ENCODE measurements around the gene THRAP3. TPM values are rescaled to one million over a fixed set of nuclear protein-coding genes. Genes with fewer than 3 reads are reported as not detected.

Gene THRAP3
- total RNA-seq, 1 donor from 2014 or later, result 142 TPM

DNA sequence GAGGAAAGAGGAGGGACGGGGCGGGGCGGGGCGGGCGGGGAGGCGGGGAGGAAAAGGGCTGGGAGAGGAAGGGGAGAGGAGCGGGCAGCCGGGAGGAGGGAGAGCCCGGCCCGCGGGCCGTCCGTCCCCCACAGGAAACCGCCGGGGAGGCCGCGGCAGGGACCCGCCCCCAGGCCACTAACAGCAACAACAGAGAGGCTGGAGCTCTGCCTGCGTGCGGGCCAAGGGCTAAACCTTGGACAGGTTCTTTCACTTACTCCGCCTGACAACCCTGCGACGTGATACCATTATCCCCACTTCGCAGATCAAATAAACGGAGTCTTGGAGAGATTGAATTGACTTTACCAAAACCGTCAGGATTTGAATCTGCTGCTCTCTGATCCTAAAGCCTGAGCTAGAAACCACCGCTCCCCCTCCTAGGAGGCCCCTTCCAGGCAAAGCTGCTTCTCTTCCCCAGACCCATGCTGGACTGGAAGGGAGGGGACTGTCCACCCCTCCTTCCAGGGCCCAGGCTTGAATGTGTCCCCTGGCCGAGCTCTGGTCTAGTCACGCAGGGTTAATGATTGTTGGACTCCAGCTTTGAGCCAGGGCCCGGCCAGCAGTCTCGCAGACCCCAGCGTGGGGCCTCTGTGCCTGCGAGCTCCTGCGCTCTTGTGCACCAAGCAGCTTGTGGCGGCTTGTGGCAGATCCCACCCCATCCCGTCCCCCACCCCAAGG, 99.6 kb downstream of the THRAP3 start, which contains the start of gene EVA1B:
EVA1B (minus strand) TSS at position 10 of the 717 bp plus-strand sequence. CDS start 608 bp downstream, outside the sequence.
- Mint-ChIP-seq H3K36me3 (ENCODE audit: insufficient read depth) (no peaks in the 10 kb centered on the region), H3K27ac (peak within 1 kb of the TSS; percentile 98), H3K27me3 (peaks cover 27% of the 10 kb centered on the region), H3K9me3 (ENCODE audit: low read depth) (no peaks in the 10 kb centered on the region), H3K4me1 (ENCODE audit: low read depth) (peaks cover 15% of the 10 kb centered on the region), H3K4me3 (ENCODE audit: low read depth) (peak within 1 kb of the TSS; percentile 82)
- TF ChIP-seq, protein P1, sequence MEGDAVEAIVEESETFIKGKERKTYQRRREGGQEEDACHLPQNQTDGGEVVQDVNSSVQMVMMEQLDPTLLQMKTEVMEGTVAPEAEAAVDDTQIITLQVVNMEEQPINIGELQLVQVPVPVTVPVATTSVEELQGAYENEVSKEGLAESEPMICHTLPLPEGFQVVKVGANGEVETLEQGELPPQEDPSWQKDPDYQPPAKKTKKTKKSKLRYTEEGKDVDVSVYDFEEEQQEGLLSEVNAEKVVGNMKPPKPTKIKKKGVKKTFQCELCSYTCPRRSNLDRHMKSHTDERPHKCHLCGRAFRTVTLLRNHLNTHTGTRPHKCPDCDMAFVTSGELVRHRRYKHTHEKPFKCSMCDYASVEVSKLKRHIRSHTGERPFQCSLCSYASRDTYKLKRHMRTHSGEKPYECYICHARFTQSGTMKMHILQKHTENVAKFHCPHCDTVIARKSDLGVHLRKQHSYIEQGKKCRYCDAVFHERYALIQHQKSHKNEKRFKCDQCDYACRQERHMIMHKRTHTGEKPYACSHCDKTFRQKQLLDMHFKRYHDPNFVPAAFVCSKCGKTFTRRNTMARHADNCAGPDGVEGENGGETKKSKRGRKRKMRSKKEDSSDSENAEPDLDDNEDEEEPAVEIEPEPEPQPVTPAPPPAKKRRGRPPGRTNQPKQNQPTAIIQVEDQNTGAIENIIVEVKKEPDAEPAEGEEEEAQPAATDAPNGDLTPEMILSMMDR (IDR thresholded peaks at IDR 0.05; ENCODE audit: unreplicated experiment), result no peak
- peak; percentile 76 for DNase-seq (ENCODE audit: low spot score, unreplicated experiment)

DNA sequence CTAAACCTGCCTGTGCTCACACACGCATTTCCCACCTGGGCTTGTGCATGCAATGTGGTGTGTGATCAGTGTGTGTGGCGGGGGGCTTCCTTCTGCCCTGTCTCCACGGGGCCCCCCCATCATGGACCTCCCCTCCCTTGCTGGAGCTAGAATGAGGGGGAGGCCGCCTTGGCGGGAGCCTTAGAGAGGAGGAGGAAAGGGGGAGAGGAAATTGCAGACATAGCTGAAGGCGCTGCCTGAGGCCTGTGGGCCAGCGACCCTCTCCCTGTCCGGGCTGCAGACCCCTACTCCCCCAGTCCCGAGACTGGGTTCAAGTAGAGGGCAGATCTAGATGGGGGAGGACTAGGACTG, 100.1 kb downstream of the THRAP3 start:
- peak overlapping the region; percentile 98 for H3K27ac Mint-ChIP-seq
- no peaks in the 10 kb centered on the region for H3K36me3 Mint-ChIP-seq (ENCODE audit: insufficient read depth)
- TF ChIP-seq, protein P1 (IDR thresholded peaks at IDR 0.05; ENCODE audit: unreplicated experiment), result no peak
- peak overlapping the region; percentile 82 for H3K4me3 Mint-ChIP-seq (ENCODE audit: low read depth)
- no peak for DNase-seq (ENCODE audit: low spot score, unreplicated experiment)
- peaks cover 26% of the 10 kb centered on the region for H3K27me3 Mint-ChIP-seq
- no peaks in the 10 kb centered on the region for H3K9me3 Mint-ChIP-seq (ENCODE audit: low read depth)
- peaks cover 18% of the 10 kb centered on the region for H3K4me1 Mint-ChIP-seq (ENCODE audit: low read depth)

DNA sequence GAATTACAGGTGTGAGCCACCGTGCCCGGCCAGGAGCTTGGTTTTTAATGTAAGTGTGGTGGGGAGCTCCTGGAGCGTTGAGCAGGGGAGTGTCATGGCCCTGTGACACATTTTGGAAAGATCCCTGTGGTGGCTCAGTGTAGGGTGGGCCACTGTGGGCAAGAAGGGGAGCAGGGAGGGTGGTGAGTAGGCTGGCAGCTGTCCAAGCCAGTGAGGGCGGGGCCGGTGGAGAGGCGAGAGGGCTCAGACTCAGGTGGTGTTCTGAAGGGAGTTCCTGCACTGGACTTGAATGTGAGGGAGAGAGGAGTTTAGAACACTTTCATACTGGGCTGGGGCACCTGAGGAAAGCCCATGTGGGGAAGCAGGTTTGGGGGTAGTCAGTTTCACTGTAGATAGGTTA, 102.3 kb downstream of the THRAP3 start:
- peaks cover 17% of the 10 kb centered on the region for H3K4me1 Mint-ChIP-seq (ENCODE audit: low read depth)
- no peak for DNase-seq (ENCODE audit: low spot score, unreplicated experiment)
- no peaks in the 10 kb centered on the region for H3K9me3 Mint-ChIP-seq (ENCODE audit: low read depth)
- no peak overlapping the region for H3K4me3 Mint-ChIP-seq (ENCODE audit: low read depth)
- TF ChIP-seq, protein P1 (IDR thresholded peaks at IDR 0.05; ENCODE audit: unreplicated experiment), result no peak
- no peaks in the 10 kb centered on the region for H3K36me3 Mint-ChIP-seq (ENCODE audit: insufficient read depth)
- H3K27ac Mint-ChIP-seq, result peak overlapping the region; percentile 15
- peaks cover 17% of the 10 kb centered on the region for H3K27me3 Mint-ChIP-seq

DNA sequence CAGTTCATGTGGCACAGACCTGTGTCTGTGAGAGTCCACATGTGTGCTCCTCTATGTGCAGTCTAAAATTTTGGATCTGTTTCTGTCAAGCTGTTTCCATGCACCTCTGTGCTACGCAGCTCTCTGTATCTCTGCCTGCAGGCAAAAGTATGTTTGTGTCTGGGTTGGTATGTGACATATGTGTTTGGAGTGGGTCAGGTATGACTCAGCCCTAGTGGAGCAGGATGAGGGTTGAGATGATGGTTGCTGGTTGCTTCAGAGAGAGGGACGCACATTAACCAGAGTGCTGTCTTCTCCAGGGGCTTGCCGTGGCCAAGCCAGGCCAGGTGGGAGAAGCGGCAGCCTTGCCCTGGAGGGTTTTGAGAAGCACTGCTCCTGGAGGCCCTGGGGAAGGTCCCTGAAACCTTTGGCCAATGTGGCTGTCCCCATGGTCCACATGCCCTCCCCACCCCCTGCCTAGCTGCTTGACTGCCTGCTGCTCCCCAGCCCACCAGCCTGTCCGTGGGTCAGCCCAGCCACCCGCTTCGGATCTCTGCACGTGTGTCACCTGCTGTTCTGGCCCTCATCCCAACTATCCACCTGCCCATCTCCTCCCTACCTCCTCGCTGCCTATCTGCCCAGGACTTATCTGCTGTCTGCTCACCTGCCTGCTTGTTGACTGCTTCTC, 103.3 kb downstream of the THRAP3 start:
- no peak overlapping the region for H3K27ac Mint-ChIP-seq
- DNase-seq (ENCODE audit: low spot score, unreplicated experiment), result no peak
- peaks cover 15% of the 10 kb centered on the region for H3K4me1 Mint-ChIP-seq (ENCODE audit: low read depth)
- H3K36me3 Mint-ChIP-seq (ENCODE audit: insufficient read depth), result no peaks in the 10 kb centered on the region
- H3K27me3 Mint-ChIP-seq, result peaks cover 23% of the 10 kb centered on the region
- no peak overlapping the region for H3K4me3 Mint-ChIP-seq (ENCODE audit: low read depth)
- H3K9me3 Mint-ChIP-seq (ENCODE audit: low read depth), result no peaks in the 10 kb centered on the region
- TF ChIP-seq, protein P1 (IDR thresholded peaks at IDR 0.05; ENCODE audit: unreplicated experiment), result no peak

DNA sequence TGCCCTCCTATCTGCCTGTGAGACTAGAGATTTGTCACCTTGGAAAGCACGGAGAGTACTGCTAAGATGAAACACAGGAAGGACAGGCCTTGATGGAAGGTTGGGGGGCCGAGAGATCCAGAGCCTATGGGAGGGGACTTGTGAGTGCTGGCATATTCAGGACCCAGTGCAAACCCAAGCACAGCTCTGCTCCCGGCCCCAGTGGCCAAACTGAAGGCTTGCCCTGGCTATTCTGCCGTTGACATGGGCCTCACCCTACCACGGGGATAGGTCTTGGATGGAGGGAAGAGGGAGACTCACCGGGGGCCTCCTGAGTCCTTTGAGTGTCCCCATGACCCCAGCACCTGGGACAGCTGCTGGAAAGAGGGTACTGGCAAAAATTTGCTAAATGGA, 103.8 kb downstream of the THRAP3 start:
- Mint-ChIP-seq H3K36me3 (ENCODE audit: insufficient read depth) (no peaks in the 10 kb centered on the region), H3K4me3 (ENCODE audit: low read depth) (no peak overlapping the region), H3K4me1 (ENCODE audit: low read depth) (peaks cover 15% of the 10 kb centered on the region), H3K27ac (no peak overlapping the region), H3K27me3 (peaks cover 23% of the 10 kb centered on the region), H3K9me3 (ENCODE audit: low read depth) (no peaks in the 10 kb centered on the region)
- TF ChIP-seq, protein P1 (IDR thresholded peaks at IDR 0.05; ENCODE audit: unreplicated experiment), result no peak
- DNase-seq (ENCODE audit: low spot score, unreplicated experiment), result no peak
